GM18907 (cell line): ENCODE data around the gene SLC41A3.
"Not testable (repeated sequence)": the region's sequence is repeated elsewhere in the genome, so short reads cannot be mapped to it uniquely, and the experiment has no call there.

Experiments
- ATAC-seq: cut with Tn5 transposase; IDR thresholded peaks from one replicate; pipeline ENCODE4 v1.9.1; 2021; ENCODE audit warnings: mild to moderate bottlenecking, moderate library complexity; ENCODE audit not compliant: unreplicated experiment

SLC41A3 gene

GRCh38 chr3:125960456-125961288 is 123.3 kb downstream of the SLC41A3 start:
- ATAC-seq, result no peak

GRCh38 chr3:125960066-125960424 is 123.9 kb downstream of the SLC41A3 start:
- no peak for ATAC-seq

GRCh38 chr3:125959317-125960065 is 124.4 kb downstream of the SLC41A3 start:
- no peak for ATAC-seq

- no peak for ATAC-seq
These were observed 125.2 kb downstream of the SLC41A3 start for GRCh38 chr3:125958511-125959316.

GRCh38 chr3:125957674-125958510 is 126.0 kb downstream of the SLC41A3 start:
- ATAC-seq, result no peak

GRCh38 chr3:125957020-125957419 is 126.9 kb downstream of the SLC41A3 start:
- not testable (repeated sequence) for ATAC-seq
